Lung (tissue), 16 donors: ENCODE measurements around the gene WNT4. TPM values are rescaled to one million over a fixed set of nuclear protein-coding genes. Genes with fewer than 3 reads are reported as not detected.

Experiments used
- ATAC-seq: fragments of 200-7000 bp; cut with Tn5 transposase; one replicate; pipeline ENCODE4 v1.9.1; 2020; ENCODE audit warnings: moderate number of reproducible peaks; ENCODE audit not compliant: insufficient read depth, low FRiP score
- DNase-seq, 3 donors: peaks; one replicate each; pipeline ENCODE4 v3.0.0-alpha.2; 2013 to 2017
- H3K27ac ChIP-seq, 2 donors: one replicate each; pipeline ENCODE4 v1.5.1; 2013; ENCODE audit warnings: mild to moderate bottlenecking in 2 of 2, moderate library complexity in 2 of 2, control low read depth in 1 of 2, inconsistent platforms in 1 of 2, low read depth in 1 of 2, low read length in 1 of 2
- H3K27me3 ChIP-seq, 3 donors: one replicate each; pipeline ENCODE4 v1.5.1; 2013; ENCODE audit warnings: low read length in 2 of 3; ENCODE audit not compliant: control insufficient read depth in 3 of 3, insufficient read depth in 3 of 3
- H3K36me3 ChIP-seq, 4 donors: one replicate each; pipeline ENCODE4 v1.5.1; 2013; ENCODE audit warnings: low read length in 4 of 4, mild to moderate bottlenecking in 1 of 4, moderate library complexity in 1 of 4; ENCODE audit not compliant: control insufficient read depth in 4 of 4, insufficient read depth in 4 of 4
- H3K4me1 ChIP-seq, 5 donors: one replicate each; pipeline ENCODE4 v1.5.1; 2013; ENCODE audit warnings: low read length in 5 of 5, mild to moderate bottlenecking in 2 of 5, moderate library complexity in 1 of 5; ENCODE audit not compliant: control insufficient read depth in 5 of 5, insufficient read depth in 5 of 5
- H3K4me3 ChIP-seq: one replicate; pipeline ENCODE4 v1.5.1; 2013; ENCODE audit warnings: mild to moderate bottlenecking, control low read depth, moderate library complexity
- H3K9ac ChIP-seq, 2 donors: one replicate each; pipeline ENCODE4 v1.5.1; 2013; ENCODE audit warnings: low read length in 2 of 2, control low read depth in 1 of 2; ENCODE audit not compliant: insufficient read depth in 1 of 2
- H3K9me3 ChIP-seq, 4 donors: one replicate each; pipeline ENCODE4 v1.5.1; 2013; ENCODE audit warnings: low read length in 3 of 4, mild to moderate bottlenecking in 1 of 4, moderate library complexity in 1 of 4; ENCODE audit not compliant: control insufficient read depth in 4 of 4, insufficient read depth in 3 of 4
- WGBS, 2 donors: extraction: QIAGEN DNeasy Blood & Tissue Kit; methylation state at CpG; one replicate each; pipeline ENCODE4 v1.1.7; 2013; 5-methylcytosine and 5-hydroxymethylcytosine counted together
- long read RNA-seq, 5 donors: transcript quantifications; one replicate each; lab custom pipeline, GENCODE V29; 2026
- polyA plus RNA-seq, 2 donors: library from polyadenylated mRNA; stranded (reverse); fragments of 200-250 nt; gene quantifications; one replicate each; pipeline ENCODE4 v1.2.1, GENCODE V29; 2013
- total RNA-seq, 2 donors: library from RNA; depleted of rRNA in 1 of 2; stranded (reverse); fragments of >200 nt in 1 of 2; gene quantifications; one replicate each; pipeline ENCODE4 v1.2.1, GENCODE V29; 2014 to 2021
- TF ChIP-seq, protein P1 (sequence below): IDR thresholded peaks from 2 replicates; pipeline ENCODE4 v1.5.1; 2012; ENCODE audit warnings: mild to moderate bottlenecking; ENCODE audit errors: control extremely low read depth, extremely low read depth
- donor health status: control.
- donor health status: control.
- donor health status: Bipolar disorder and iron deficiency.
- donor health status: healthy.
- donor health status: DM: yes; HTN: yes; CAD: no.

The WNT4 gene
- total RNA-seq (1 to 10 TPM; 2.3 to 4.2 TPM), polyA plus RNA-seq (1 to 10 TPM in 1 of 2 donors, under 1 TPM in 1; 0.94 to 2.1 TPM)
- long read RNA-seq, donor 1, partial matches to known transcripts: 0 of 4 reads
- long read RNA-seq, donor 1, other reads (novel, unspliced or antisense): 0 of 4 reads
- long read RNA-seq, donor 2: 0 reads
- long read RNA-seq, donor 3, partial matches to known transcripts: 0 of 2 reads
- long read RNA-seq, donor 3, other reads (novel, unspliced or antisense): 0 of 2 reads
- long read RNA-seq, donor 4: 0 reads
- long read RNA-seq, donor 5, partial matches to known transcripts: 0 of 2 reads
- long read RNA-seq, donor 5, other reads (novel, unspliced or antisense): 0 of 2 reads

DNA sequence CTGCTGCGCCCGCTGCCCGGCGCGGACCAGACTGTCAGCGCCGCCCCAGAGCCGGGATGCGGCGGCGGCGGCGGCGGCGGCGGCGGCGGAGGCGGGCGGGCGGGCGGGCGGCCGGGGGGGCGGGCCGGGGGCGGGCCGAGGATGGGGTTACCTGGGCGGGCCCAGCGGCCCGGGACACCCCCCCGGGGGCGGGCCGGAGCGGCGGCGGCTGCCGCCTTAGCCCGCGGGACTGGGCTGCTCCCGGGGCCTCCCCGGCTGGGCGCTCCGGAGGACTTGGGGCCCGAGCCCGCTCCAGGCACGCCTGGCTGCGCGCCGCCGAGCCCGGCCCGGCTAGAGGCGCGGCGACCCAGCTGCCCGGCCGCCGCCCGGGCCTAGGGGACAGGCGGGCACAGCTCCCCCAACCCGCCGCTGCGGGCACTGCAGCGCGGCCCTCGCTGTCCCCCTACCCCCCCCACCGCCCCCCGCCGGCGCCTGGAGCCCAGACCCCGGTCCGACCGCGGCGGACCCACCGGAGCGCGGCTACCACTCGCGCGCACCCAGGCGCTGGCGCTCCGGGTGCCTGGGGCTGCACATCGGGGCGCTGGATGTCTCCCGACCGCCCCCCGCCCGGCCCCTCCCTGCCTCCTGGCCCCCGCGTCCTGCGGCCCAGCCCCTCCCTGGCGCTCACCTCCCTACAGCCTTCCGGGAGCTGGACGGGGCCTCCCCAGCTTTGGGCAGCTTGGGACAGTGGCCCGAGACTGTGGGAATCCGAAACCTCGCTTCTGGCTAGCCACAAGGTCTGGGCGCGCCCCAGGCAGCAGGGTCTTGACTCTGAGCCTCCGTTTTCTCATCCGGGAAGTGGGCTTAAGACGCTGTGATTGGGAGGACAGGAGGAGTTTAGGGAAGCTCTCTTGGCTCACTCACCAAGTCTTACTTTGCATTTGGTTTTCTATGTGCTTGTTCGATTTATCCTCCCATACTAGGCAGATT lies at the start of gene WNT4:
Gene WNT4 (minus strand): TSS at position 33 of the 969 bp plus-strand sequence. CDS start 175 bp downstream, outside the sequence.
- Histone ChIP-seq H3K4me3 (peak within 1 kb of the TSS; percentile 18), H3K36me3 (no peaks in the 10 kb centered on the region), H3K4me1 (peaks cover 0 to 20% (median 3%) of the 10 kb centered on the region in 5 donors), H3K27ac (no peak within 1 kb of the TSS), H3K27me3 (peaks cover 0 to 25% (median 18%) of the 10 kb centered on the region in 3 donors), H3K9me3 (no peaks in the 10 kb centered on the region), H3K9ac (peak within 1 kb of the TSS in 1 of 2 donors; percentile 2)
- TF ChIP-seq, protein P1, sequence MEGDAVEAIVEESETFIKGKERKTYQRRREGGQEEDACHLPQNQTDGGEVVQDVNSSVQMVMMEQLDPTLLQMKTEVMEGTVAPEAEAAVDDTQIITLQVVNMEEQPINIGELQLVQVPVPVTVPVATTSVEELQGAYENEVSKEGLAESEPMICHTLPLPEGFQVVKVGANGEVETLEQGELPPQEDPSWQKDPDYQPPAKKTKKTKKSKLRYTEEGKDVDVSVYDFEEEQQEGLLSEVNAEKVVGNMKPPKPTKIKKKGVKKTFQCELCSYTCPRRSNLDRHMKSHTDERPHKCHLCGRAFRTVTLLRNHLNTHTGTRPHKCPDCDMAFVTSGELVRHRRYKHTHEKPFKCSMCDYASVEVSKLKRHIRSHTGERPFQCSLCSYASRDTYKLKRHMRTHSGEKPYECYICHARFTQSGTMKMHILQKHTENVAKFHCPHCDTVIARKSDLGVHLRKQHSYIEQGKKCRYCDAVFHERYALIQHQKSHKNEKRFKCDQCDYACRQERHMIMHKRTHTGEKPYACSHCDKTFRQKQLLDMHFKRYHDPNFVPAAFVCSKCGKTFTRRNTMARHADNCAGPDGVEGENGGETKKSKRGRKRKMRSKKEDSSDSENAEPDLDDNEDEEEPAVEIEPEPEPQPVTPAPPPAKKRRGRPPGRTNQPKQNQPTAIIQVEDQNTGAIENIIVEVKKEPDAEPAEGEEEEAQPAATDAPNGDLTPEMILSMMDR: no peak
- WGBS, 2 donors: 2 to 15% methylated on average over 12 to 106 of the region's 106 CpGs
- ATAC-seq (peak; percentile 71), DNase-seq (peak in 2 of 3 donors; percentile 39 to 54)

GRCh38 chr1:22190731-22191130 lies 47.8 kb upstream of the WNT4 start:
- DNase-seq (no peak), ATAC-seq (no peak)
- Histone ChIP-seq H3K27ac (no peak overlapping the region), H3K36me3 (no peaks in the 10 kb centered on the region), H3K27me3 (no peaks in the 10 kb centered on the region), H3K9ac (no peak overlapping the region), H3K9me3 (no peaks in the 10 kb centered on the region), H3K4me3 (no peak overlapping the region), H3K4me1 (no peaks in the 10 kb centered on the region)
- TF ChIP-seq, protein P1: no peak
- 90 to 93% methylated on average over 3 of the region's 3 CpGs for WGBS, 2 donors

DNA sequence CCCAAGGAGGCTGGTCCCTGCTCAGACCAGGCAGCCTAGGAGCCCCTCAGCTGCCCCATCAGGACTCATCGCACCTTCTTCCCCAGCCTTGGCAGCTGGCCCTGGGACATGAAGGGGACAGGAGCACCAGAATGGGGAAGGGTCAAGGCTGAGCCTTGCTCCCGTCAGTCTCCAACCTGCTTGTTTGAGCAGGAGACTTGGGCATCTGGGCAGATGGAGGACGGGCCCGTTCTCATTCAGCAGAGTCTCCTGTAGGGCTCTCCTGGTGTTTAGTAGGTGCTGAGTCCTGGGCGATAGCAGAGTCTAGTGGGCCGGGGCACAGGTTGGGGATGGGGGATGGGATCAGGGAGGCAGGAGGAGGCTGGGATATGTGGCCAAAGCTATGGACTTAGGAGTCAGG lies 47.4 kb upstream of the WNT4 start:
- Histone ChIP-seq H3K36me3 (no peaks in the 10 kb centered on the region), H3K27me3 (no peaks in the 10 kb centered on the region), H3K9ac (no peak overlapping the region), H3K9me3 (no peaks in the 10 kb centered on the region), H3K27ac (no peak overlapping the region), H3K4me3 (no peak overlapping the region), H3K4me1 (no peaks in the 10 kb centered on the region)
- TF ChIP-seq, protein P1: no peak
- ATAC-seq (no peak), DNase-seq (no peak)
- 93 to 97% methylated on average over 6 of the region's 6 CpGs for WGBS, 2 donors
